ENCODE measurements around the gene SPON1. TPM values are rescaled to one million over a fixed set of nuclear protein-coding genes. Genes with fewer than 3 reads are reported as not detected.

The SPON1 gene
- total and polyA plus RNA-seq, 2 of the 8 experiments (the other 6 are each of a cell fraction or from before 2014, with no cell fraction given), result 1.5 to 5.4 TPM

GRCh38 chr11:14065681-14066080 lies 103.2 kb downstream of the SPON1 start:
- no peak overlapping the region for H2AK5ac ChIP-seq (ENCODE audit: low read depth, low read length)
- no peaks in the 10 kb centered on the region for H3K27me3 ChIP-seq (replicated peaks in 1 of 4; ENCODE audit: control insufficient read depth in 3 of 4, extremely low read depth in 1 of 4, insufficient read depth in 3 of 4, low read length in 3 of 4)
- H3K36me3 ChIP-seq (ENCODE audit: control insufficient read depth in 2 of 4, insufficient read depth in 4 of 4, low read length in 3 of 4), result no peaks in the 10 kb centered on the region
- no peak overlapping the region for H3K27ac ChIP-seq (ENCODE audit: low read depth, low read length)
- DNase-seq (ENCODE audit: low read depth in 1 of 2, low spot score in 2 of 2) (no peak), FAIRE-seq (no peak)
- no peak overlapping the region for H2BK20ac ChIP-seq (ENCODE audit: low read length)
- H3K4me1 ChIP-seq (replicated peaks in 1 of 4; ENCODE audit: control insufficient read depth in 3 of 4, insufficient read depth in 4 of 4, low read length in 3 of 4), result peaks cover 0 to 3% (median 1%) of the 10 kb centered on the region in 4 experiments; a peak in 2 of 7 replicates
- H3K4ac ChIP-seq (replicated peaks; ENCODE audit: insufficient read length, low read depth, low read length), result no peak overlapping the region
- 93% methylated on average over 1 of the region's 1 CpG; no CpG with 5 or more reads in 1 of the 2 experiments for WGBS, 2 experiments (ENCODE audit: extremely low coverage in 1 of 2, insufficient coverage in 1 of 2, insufficient read length in 1 of 2, insufficient replicate concordance in 2 of 2, low coverage in 1 of 2, low lambda C conversion rate in 2 of 2, missing lambda C conversion rate in 1 of 2)
- H3K9ac ChIP-seq (replicated peaks in 1 of 4; ENCODE audit: extremely low read depth in 1 of 4, low read depth in 3 of 4, low read length in 3 of 4), result no peak overlapping the region
- H2BK12ac ChIP-seq (ENCODE audit: low read depth, low read length), result no peak overlapping the region
- H3K56ac ChIP-seq (replicated peaks; ENCODE audit: insufficient read length, low read depth, low read length), result no peak overlapping the region
- POLR2A ChIA-PET (ENCODE audit: partially characterized antibody), result no interaction called here
- no peaks in the 10 kb centered on the region for H3K9me3 ChIP-seq (ENCODE audit: insufficient read depth in 2 of 2, low read depth in 1 of 2, low read length in 1 of 2)
- no peak overlapping the region for H2AFZ ChIP-seq (ENCODE audit: low read length)
- H3K79me1 ChIP-seq (ENCODE audit: low read depth, low read length), result no peaks in the 10 kb centered on the region
- H3K23ac ChIP-seq (ENCODE audit: insufficient read length), result no peak overlapping the region
- CTCF ChIA-PET (ENCODE audit: partially characterized antibody), result interaction anchor here (0.6 kb wide), 1 partner anchor 101 kb away, joined by 3 read pairs; no protein-coding TSS in a partner anchor
- no peak overlapping the region for H2BK5ac ChIP-seq (ENCODE audit: low read depth, low read length)
- H2BK120ac ChIP-seq (replicated peaks; ENCODE audit: low read depth, low read length), result no peak overlapping the region
- no peak overlapping the region for H3K4me3 ChIP-seq (ENCODE audit: extremely low read depth in 1 of 4, insufficient read depth in 2 of 4, low read depth in 3 of 4, low read length in 4 of 4)
- no peak overlapping the region for H2BK15ac ChIP-seq (ENCODE audit: low read length)
- H3K18ac ChIP-seq (ENCODE audit: extremely low read depth, low read length), result no peak overlapping the region
- H3K4me2 ChIP-seq (ENCODE audit: insufficient read depth in 1 of 2, low read depth in 2 of 2, low read length in 2 of 2), result no peak overlapping the region
- H4K8ac ChIP-seq (ENCODE audit: extremely low read depth, insufficient read depth, low read length), result no peak overlapping the region
- no peaks in the 10 kb centered on the region for H3K23me2 ChIP-seq (ENCODE audit: low read depth, low read length)
- no peak overlapping the region for H3K14ac ChIP-seq (ENCODE audit: insufficient read length)
- H4K91ac ChIP-seq (replicated peaks; ENCODE audit: insufficient read length, low read length), result no peak overlapping the region
- H4K20me1 ChIP-seq (replicated peaks in 1 of 2; ENCODE audit: control insufficient read depth in 1 of 2, insufficient read depth in 2 of 2, low read length in 2 of 2), result no peaks in the 10 kb centered on the region
- H3K79me2 ChIP-seq (ENCODE audit: control insufficient read depth in 1 of 2, insufficient read depth in 2 of 2, low read length in 2 of 2), result no peaks in the 10 kb centered on the region
- TF ChIP-seq EP300 (IDR thresholded peaks at IDR 0.05; ENCODE audit: borderline replicate concordance in 1 of 2, low read depth in 2 of 2, low read length in 2 of 2) (no peak), TAF7 (optimal IDR thresholded peaks at IDR 0.05; ENCODE audit: borderline replicate concordance, low read depth, low read length) (no peak), SAP30 (IDR thresholded peaks at IDR 0.05; ENCODE audit: insufficient read depth, insufficient replicate concordance, low read length) (no peak), CHD2 (IDR thresholded peaks at IDR 0.05; ENCODE audit: low read length) (no peak), BCL11A (IDR thresholded peaks at IDR 0.05; ENCODE audit: low read depth in 2 of 2, low read length in 2 of 2) (no peak), POLR2A (IDR thresholded peaks at IDR 0.05; ENCODE audit: control extremely low read depth in 1 of 2, low read depth in 2 of 2, low read length in 2 of 2) (no peak), TEAD4 (IDR thresholded peaks at IDR 0.05; ENCODE audit: low read depth, low read length) (no peak), HDAC6 (IDR thresholded peaks at IDR 0.05; ENCODE audit: low read depth, low read length) (no peak), E2F6 (IDR thresholded peaks at IDR 0.05) (no peak), CBX8 (IDR thresholded peaks at IDR 0.05; ENCODE audit: borderline replicate concordance, low read depth, low read length) (no peak), SIX5 (IDR thresholded peaks at IDR 0.05; ENCODE audit: low read depth, low read length) (no peak), MAFK (IDR thresholded peaks at IDR 0.05; ENCODE audit: low read depth, low read length) (no peak), RAD21 (IDR thresholded peaks at IDR 0.05 in 1 of 2, conservative IDR thresholded peaks at IDR 0.05 in 1 of 2; ENCODE audit: low read depth in 2 of 2, low read length in 2 of 2) (no peak)
- H4K5ac ChIP-seq (ENCODE audit: insufficient read length, low read depth, low read length), result no peak overlapping the region
